Ascending aorta (tissue), 2 donors: Measurements from ENCODE around the gene AUTS2. TPM values are rescaled to one million over a fixed set of nuclear protein-coding genes. Genes with fewer than 3 reads are reported as not detected.

Source experiments
- DNase-seq, 2 donors: peaks; one replicate each; pipeline ENCODE4 v3.0.0-alpha.2; 2019; ENCODE audit warnings: low spot score in 2 of 2
- H3K27ac ChIP-seq, 2 donors: fragments of 200-600 bp; sonication (generic); one replicate each; pipeline ENCODE4 v1.5.1; 2016 to 2017; ENCODE audit warnings: mild to moderate bottlenecking in 1 of 2
- H3K27me3 ChIP-seq: fragments of 200-600 bp; sonication (generic); one replicate; pipeline ENCODE4 v1.5.1; 2017
- H3K36me3 ChIP-seq, 2 donors: fragments of 200-600 bp; sonication (generic); one replicate each; pipeline ENCODE4 v1.5.1; 2016
- H3K4me1 ChIP-seq, 2 donors: fragments of 200-600 bp; sonication (generic); one replicate each; pipeline ENCODE4 v1.5.1; 2016 to 2017; ENCODE audit warnings: mild to moderate bottlenecking in 1 of 2
- H3K4me3 ChIP-seq, 2 donors: fragments of 200-600 bp; sonication (generic); one replicate each; pipeline ENCODE4 v1.5.1; 2016 to 2017; ENCODE audit warnings: mild to moderate bottlenecking in 1 of 2
- H3K9me3 ChIP-seq, 2 donors: fragments of 200-600 bp; sonication (generic); one replicate each; pipeline ENCODE4 v1.5.1; 2016
- intact Hi-C: fragments of 100-400 bp; cut with DNase I; formaldehyde crosslinking; loops from one replicate; pipeline ENCODE4 v1.15.1; 2023
- total RNA-seq: library from RNA; depleted of rRNA; stranded (reverse); fragments of >200 nt; gene quantifications from one replicate; pipeline ENCODE4 v1.1.0, GENCODE V29; 2016
- TF ChIP-seq, protein P1 (sequence below), 3 experiments: fragments of 200-600 bp in 2 of 3; fragments of 450-650 bp in 1 of 3; sonication (generic) in 2 of 3; IDR thresholded peaks; one replicate each; pipeline ENCODE4 v1.5.1; 2016 to 2019; ENCODE audit warnings: antibody characterized with exemption in 3 of 3, mild to moderate bottlenecking in 1 of 3, moderate library complexity in 1 of 3

Gene AUTS2
- total RNA-seq, 1 donor from 2014 or later = 90.4 TPM

- DNase-seq = no peak
- Histone ChIP-seq H3K27ac (no peak overlapping the region), H3K4me3 (no peak overlapping the region), H3K4me1 (no peaks in the 10 kb centered on the region), H3K36me3 (no peaks in the 10 kb centered on the region), H3K9me3 (no peaks in the 10 kb centered on the region), H3K27me3 (no peaks in the 10 kb centered on the region)
- TF ChIP-seq, protein P1, sequence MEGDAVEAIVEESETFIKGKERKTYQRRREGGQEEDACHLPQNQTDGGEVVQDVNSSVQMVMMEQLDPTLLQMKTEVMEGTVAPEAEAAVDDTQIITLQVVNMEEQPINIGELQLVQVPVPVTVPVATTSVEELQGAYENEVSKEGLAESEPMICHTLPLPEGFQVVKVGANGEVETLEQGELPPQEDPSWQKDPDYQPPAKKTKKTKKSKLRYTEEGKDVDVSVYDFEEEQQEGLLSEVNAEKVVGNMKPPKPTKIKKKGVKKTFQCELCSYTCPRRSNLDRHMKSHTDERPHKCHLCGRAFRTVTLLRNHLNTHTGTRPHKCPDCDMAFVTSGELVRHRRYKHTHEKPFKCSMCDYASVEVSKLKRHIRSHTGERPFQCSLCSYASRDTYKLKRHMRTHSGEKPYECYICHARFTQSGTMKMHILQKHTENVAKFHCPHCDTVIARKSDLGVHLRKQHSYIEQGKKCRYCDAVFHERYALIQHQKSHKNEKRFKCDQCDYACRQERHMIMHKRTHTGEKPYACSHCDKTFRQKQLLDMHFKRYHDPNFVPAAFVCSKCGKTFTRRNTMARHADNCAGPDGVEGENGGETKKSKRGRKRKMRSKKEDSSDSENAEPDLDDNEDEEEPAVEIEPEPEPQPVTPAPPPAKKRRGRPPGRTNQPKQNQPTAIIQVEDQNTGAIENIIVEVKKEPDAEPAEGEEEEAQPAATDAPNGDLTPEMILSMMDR (IDR thresholded peaks at IDR 0.05) = no peak
- intact Hi-C loops = no loop called here
Observed at GRCh38 chr7:69996121-69996520, 397.8 kb downstream of the AUTS2 start.

DNA sequence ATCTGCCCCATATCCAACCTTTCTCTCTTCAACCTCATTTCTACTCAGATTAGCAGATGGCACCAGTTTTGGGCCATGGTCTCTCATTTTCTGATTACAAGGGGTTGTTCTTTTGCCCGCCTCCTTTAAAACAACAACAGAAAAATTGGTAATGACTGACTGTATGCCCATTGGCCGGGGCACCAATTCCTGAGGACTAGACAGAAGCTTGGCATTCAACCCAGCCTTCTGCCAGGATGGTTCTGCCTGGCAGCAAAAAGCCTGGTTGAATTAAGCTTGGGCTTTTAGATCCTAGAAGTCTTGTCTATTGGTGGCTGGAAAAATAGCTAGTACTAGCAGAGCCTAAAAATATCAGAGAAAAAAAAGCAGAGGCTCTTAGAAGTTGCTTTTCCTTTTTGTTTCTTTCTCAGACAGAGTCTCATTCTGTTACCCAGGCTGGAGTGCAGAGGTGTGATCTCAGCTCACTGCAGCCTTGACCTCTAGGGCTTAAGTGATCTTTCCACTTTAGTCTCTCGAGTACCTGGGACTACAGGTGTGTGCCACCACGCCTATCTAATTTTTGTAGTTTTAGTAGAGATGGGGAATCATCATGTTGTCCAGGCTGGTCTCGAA lies 402.6 kb downstream of the AUTS2 start:
- Histone ChIP-seq H3K4me3 (no peak overlapping the region), H3K27me3 (no peaks in the 10 kb centered on the region), H3K36me3 (no peaks in the 10 kb centered on the region), H3K4me1 (no peaks in the 10 kb centered on the region), H3K9me3 (no peaks in the 10 kb centered on the region), H3K27ac (no peak overlapping the region)
- intact Hi-C loops = no loop called here
- TF ChIP-seq, protein P1 (IDR thresholded peaks at IDR 0.05) = no peak
- DNase-seq = no peak

- H3K27ac ChIP-seq = no peak overlapping the region
- no peak overlapping the region for H3K4me3 ChIP-seq
- DNase-seq = no peak
- no peaks in the 10 kb centered on the region for H3K36me3 ChIP-seq
- TF ChIP-seq, protein P1 (IDR thresholded peaks at IDR 0.05) = no peak
- intact Hi-C loops = no loop called here
- no peaks in the 10 kb centered on the region for H3K27me3 ChIP-seq
- no peaks in the 10 kb centered on the region for H3K4me1 ChIP-seq
- no peaks in the 10 kb centered on the region for H3K9me3 ChIP-seq
Observed at GRCh38 chr7:70005480-70005879, 407.2 kb downstream of the AUTS2 start.

DNA sequence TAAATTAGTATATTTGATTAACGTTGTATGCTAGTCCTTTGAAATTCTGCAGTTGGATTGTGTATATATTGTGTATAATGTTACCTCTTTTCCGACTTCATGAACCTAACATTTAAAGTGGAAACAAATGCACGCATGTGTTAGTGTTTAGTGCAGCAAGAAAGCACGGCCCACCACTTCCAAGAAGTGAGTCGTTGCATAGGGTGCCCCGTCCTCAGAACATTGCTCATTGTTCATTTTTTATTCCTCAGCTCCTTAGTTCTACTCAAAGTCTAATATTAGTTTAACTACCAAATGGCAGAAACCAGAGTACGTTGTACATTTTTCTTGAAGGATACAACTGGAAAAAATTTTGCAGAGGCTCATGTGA lies 407.6 kb downstream of the AUTS2 start:
- H3K4me1 ChIP-seq = no peaks in the 10 kb centered on the region
- intact Hi-C loops = no loop called here
- H3K4me3 ChIP-seq = no peak overlapping the region
- H3K9me3 ChIP-seq = no peaks in the 10 kb centered on the region
- no peaks in the 10 kb centered on the region for H3K27me3 ChIP-seq
- H3K36me3 ChIP-seq = no peaks in the 10 kb centered on the region
- DNase-seq = no peak
- no peak overlapping the region for H3K27ac ChIP-seq
- TF ChIP-seq, protein P1 (IDR thresholded peaks at IDR 0.05) = no peak

- Histone ChIP-seq H3K4me3 (no peak overlapping the region), H3K9me3 (no peaks in the 10 kb centered on the region), H3K27ac (no peak overlapping the region), H3K36me3 (no peaks in the 10 kb centered on the region), H3K27me3 (no peaks in the 10 kb centered on the region), H3K4me1 (no peaks in the 10 kb centered on the region)
- TF ChIP-seq, protein P1 (IDR thresholded peaks at IDR 0.05) = no peak
- intact Hi-C loops = no loop called here
- no peak for DNase-seq
Observed at GRCh38 chr7:70006261-70006920, 408.1 kb downstream of the AUTS2 start.
